ENCODE data around the gene SELENOV. TPM values are rescaled to one million over a fixed set of nuclear protein-coding genes. Genes with fewer than 3 reads are reported as not detected.

Gene SELENOV
- total RNA-seq (not detected), polyA plus RNA-seq (not detected), total RNA-seq (0 to 0.26 (median 0) reads per million in 6 experiments)

GRCh38 chr19:39514840-39515550 is at the start of gene SELENOV:
Gene SELENOV, plus strand, starts transcription at chr19:39515139. Its CDS starts 74 bp downstream, at chr19:39515213.
- peaks cover 16 to 54% (median 33%) of the 10 kb centered on the region in 5 donors for H3K27me3 Mint-ChIP-seq
- POLR2A ChIA-PET, result interaction anchor here (1.0 to 1.2 kb wide), 2 partner anchors 9 to 79 kb away, joined by 3 to 4 read pairs; partner anchors contain the start of gene RPS16
- H3K9me3 Mint-ChIP-seq, result no peaks in the 10 kb centered on the region
- H3K4me1 Mint-ChIP-seq, result peaks cover 10 to 21% (median 15%) of the 10 kb centered on the region in 4 donors
- H3K36me3 Mint-ChIP-seq, result peaks cover 0 to 2% (median 0%) of the 10 kb centered on the region in 3 donors
- peak within 1 kb of the TSS in 4 of 10 donors; percentile 22 to 77 (median 63) for H3K27ac Mint-ChIP-seq
- DNase-seq, result peak in 4 of 10 donors; percentile 38 to 66 (median 38)
- peak within 1 kb of the TSS; percentile 68 to 90 (median 84) for H3K4me3 Mint-ChIP-seq
- peak; percentile 85 to 88 for ATAC-seq

- no peaks in the 10 kb centered on the region for H3K27me3 Mint-ChIP-seq
- no peaks in the 10 kb centered on the region for H3K9me3 Mint-ChIP-seq
- ATAC-seq (no peak), DNase-seq (no peak)
- POLR2A ChIA-PET, result no interaction called here
- no peak overlapping the region for H3K4me3 Mint-ChIP-seq
- H3K36me3 Mint-ChIP-seq, result peaks cover 4 to 89% (median 13%) of the 10 kb centered on the region in 3 donors
- H3K27ac Mint-ChIP-seq, result peak overlapping the region in 1 of 10 donors; percentile 93
- H3K4me1 Mint-ChIP-seq, result peaks cover 0 to 9% (median 7%) of the 10 kb centered on the region in 4 donors
Observed at GRCh38 chr19:39465956-39466747, 48.8 kb upstream of the SELENOV start.

GRCh38 chr19:39467941-39468340 is 47.0 kb upstream of the SELENOV start:
- no peak for ATAC-seq
- POLR2A ChIA-PET, result no interaction called here
- DNase-seq, result no peak
- H3K27me3 Mint-ChIP-seq, result no peaks in the 10 kb centered on the region
- H3K9me3 Mint-ChIP-seq, result no peaks in the 10 kb centered on the region
- H3K4me1 Mint-ChIP-seq, result peaks cover 0 to 15% (median 4%) of the 10 kb centered on the region in 4 donors
- H3K36me3 Mint-ChIP-seq, result peaks cover 11 to 89% (median 22%) of the 10 kb centered on the region in 3 donors
- H3K27ac Mint-ChIP-seq, result peak overlapping the region in 1 of 10 donors; percentile 69
- no peak overlapping the region for H3K4me3 Mint-ChIP-seq

- POLR2A ChIA-PET, result interaction anchor here (1.0 to 1.5 kb wide), 2 partner anchors 23 to 33 kb away, joined by 3 to 4 read pairs; partner anchors contain the start of genes RPS16 and SUPT5H
Observed at GRCh38 chr19:39469036-39469435, 45.9 kb upstream of the SELENOV start.

GRCh38 chr19:39469567-39469966 is 45.4 kb upstream of the SELENOV start:
- Mint-ChIP-seq H3K27me3 (no peaks in the 10 kb centered on the region), H3K9me3 (no peaks in the 10 kb centered on the region), H3K27ac (peak overlapping the region in 6 of 10 donors; percentile 36 to 90 (median 73)), H3K4me3 (no peak overlapping the region), H3K36me3 (peaks cover 11 to 85% (median 24%) of the 10 kb centered on the region in 3 donors), H3K4me1 (peaks cover 0 to 17% (median 10%) of the 10 kb centered on the region in 4 donors)
- ATAC-seq, result no peak
- DNase-seq, result no peak
- POLR2A ChIA-PET, result interaction anchor here (1.0 to 1.5 kb wide), 2 partner anchors 24 to 34 kb away, joined by 3 to 4 read pairs; partner anchors contain the start of genes RPS16 and SUPT5H

More at GRCh38 chr19:39469036-39469435, 45.9 kb upstream of the SELENOV start:
- peaks cover 0 to 16% (median 6%) of the 10 kb centered on the region in 4 donors for H3K4me1 Mint-ChIP-seq
- no peak for ATAC-seq
- H3K36me3 Mint-ChIP-seq, result peaks cover 11 to 83% (median 22%) of the 10 kb centered on the region in 3 donors
- no peaks in the 10 kb centered on the region for H3K9me3 Mint-ChIP-seq
- no peak for DNase-seq
- H3K4me3 Mint-ChIP-seq, result no peak overlapping the region
- peak overlapping the region in 2 of 10 donors; percentile 18 to 74 for H3K27ac Mint-ChIP-seq
- no peaks in the 10 kb centered on the region for H3K27me3 Mint-ChIP-seq

GRCh38 chr19:39470724-39471339 is 44.1 kb upstream of the SELENOV start:
- H3K4me3 Mint-ChIP-seq, result no peak overlapping the region
- ATAC-seq (no peak), DNase-seq (no peak)
- peaks cover 0 to 16% (median 9%) of the 10 kb centered on the region in 4 donors for H3K4me1 Mint-ChIP-seq
- peak overlapping the region in 6 of 10 donors; percentile 15 to 67 (median 42) for H3K27ac Mint-ChIP-seq
- H3K9me3 Mint-ChIP-seq, result no peaks in the 10 kb centered on the region
- H3K27me3 Mint-ChIP-seq, result no peaks in the 10 kb centered on the region
- POLR2A ChIA-PET, result interaction anchor here (0.6 to 1.1 kb wide), 2 partner anchors 26 to 27 kb away, joined by 3 to 5 read pairs; partner anchors contain the start of gene SUPT5H
- H3K36me3 Mint-ChIP-seq, result peaks cover 10 to 83% (median 20%) of the 10 kb centered on the region in 3 donors

- DNase-seq, result no peak
- no peak overlapping the region for H3K4me3 Mint-ChIP-seq
- peaks cover 0 to 14% (median 8%) of the 10 kb centered on the region in 4 donors for H3K4me1 Mint-ChIP-seq
- H3K36me3 Mint-ChIP-seq, result peaks cover 6 to 79% (median 17%) of the 10 kb centered on the region in 3 donors
- no peaks in the 10 kb centered on the region for H3K9me3 Mint-ChIP-seq
- POLR2A ChIA-PET, result interaction anchor here (1.1 kb wide), 1 partner anchor 27 kb away, joined by 5 read pairs; the partner anchor contains the start of gene SUPT5H
- H3K27ac Mint-ChIP-seq, result peak overlapping the region in 7 of 10 donors; percentile 34 to 84 (median 43)
- ATAC-seq, result no peak
- no peaks in the 10 kb centered on the region for H3K27me3 Mint-ChIP-seq
Observed at GRCh38 chr19:39471756-39472536, 43.0 kb upstream of the SELENOV start.

GRCh38 chr19:39472746-39473442 is 42.0 kb upstream of the SELENOV start:
- POLR2A ChIA-PET, result interaction anchor here (1.9 kb wide), 1 partner anchor 72 kb away, joined by 7 read pairs; no protein-coding TSS in a partner anchor
- H3K36me3 Mint-ChIP-seq, result peaks cover 6 to 75% (median 14%) of the 10 kb centered on the region in 3 donors
- ATAC-seq, result no peak
- peak overlapping the region in 1 of 10 donors; percentile 20 for H3K4me3 Mint-ChIP-seq
- no peak for DNase-seq
- peaks cover 0 to 14% (median 8%) of the 10 kb centered on the region in 4 donors for H3K4me1 Mint-ChIP-seq
- peak overlapping the region in 1 of 10 donors; percentile 34 for H3K27ac Mint-ChIP-seq
- H3K9me3 Mint-ChIP-seq, result no peaks in the 10 kb centered on the region
- H3K27me3 Mint-ChIP-seq, result no peaks in the 10 kb centered on the region

- peaks cover 6 to 69% (median 12%) of the 10 kb centered on the region in 3 donors for H3K36me3 Mint-ChIP-seq
- H3K27me3 Mint-ChIP-seq, result no peaks in the 10 kb centered on the region
- ATAC-seq (peak; percentile 5 to 6), DNase-seq (no peak)
- H3K9me3 Mint-ChIP-seq, result no peaks in the 10 kb centered on the region
- H3K4me3 Mint-ChIP-seq, result no peak overlapping the region
- H3K4me1 Mint-ChIP-seq, result peaks cover 0 to 14% (median 8%) of the 10 kb centered on the region in 4 donors
- POLR2A ChIA-PET, result interaction anchor here (1.9 to 2.7 kb wide), 3 partner anchors 38 to 71 kb away, joined by 6 to 10 read pairs (median 7); partner anchors contain the start of genes EID2B and RPS16
- H3K27ac Mint-ChIP-seq, result peak overlapping the region in 6 of 10 donors; percentile 18 to 89 (median 55)
Observed at GRCh38 chr19:39473443-39473960, 41.4 kb upstream of the SELENOV start.

- POLR2A ChIA-PET, result interaction anchor here (0.6 to 2.7 kb wide), 5 partner anchors 29 to 71 kb away, joined by 4 to 10 read pairs (median 6); partner anchors contain the start of genes EID2B, RPS16 and SUPT5H
- peaks cover 0 to 14% (median 8%) of the 10 kb centered on the region in 4 donors for H3K4me1 Mint-ChIP-seq
- DNase-seq, result peak; percentile 58 to 87 (median 72)
- H3K9me3 Mint-ChIP-seq, result no peaks in the 10 kb centered on the region
- ATAC-seq, result peak; percentile 84 to 87
- H3K27me3 Mint-ChIP-seq, result no peaks in the 10 kb centered on the region
- H3K36me3 Mint-ChIP-seq, result peaks cover 6 to 62% (median 12%) of the 10 kb centered on the region in 3 donors
- H3K4me3 Mint-ChIP-seq, result no peak overlapping the region
- H3K27ac Mint-ChIP-seq, result peak overlapping the region in 8 of 10 donors; percentile 41 to 89 (median 74)
Observed at GRCh38 chr19:39474139-39474620, 40.8 kb upstream of the SELENOV start.

Data from naive thymus-derived CD8-positive, alpha-beta T cell (primary cell).